ENCODE data around the gene FOXJ3. TPM values are rescaled to one million over a fixed set of nuclear protein-coding genes. Genes with fewer than 3 reads are reported as not detected.

Gene FOXJ3
- total and polyA plus RNA-seq, 2 of the 8 experiments (the other 6 are each of a cell fraction or from before 2014, with no cell fraction given) = 48.6 to 51.9 TPM

DNA sequence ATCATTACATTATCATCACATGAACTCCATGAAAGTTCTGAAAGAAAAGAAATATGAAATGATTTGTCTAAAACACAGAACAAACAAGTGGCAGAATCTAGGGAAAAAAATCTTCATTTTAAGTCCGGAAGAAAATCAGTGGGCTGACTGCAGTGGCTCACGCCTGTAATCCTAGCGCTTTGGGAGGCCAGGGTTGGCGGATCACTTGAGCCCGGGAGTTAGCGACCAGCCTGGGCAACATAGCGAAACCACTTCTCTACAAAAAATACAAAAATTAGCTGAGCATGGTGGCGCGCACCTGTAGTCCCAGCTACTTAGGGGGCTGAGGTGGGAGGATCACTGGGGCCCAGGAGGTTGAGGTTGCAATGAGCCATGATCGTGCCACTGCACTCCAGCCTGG is 4.8 kb downstream of the FOXJ3 start (continued):
- TF ChIP-seq, protein P1, sequence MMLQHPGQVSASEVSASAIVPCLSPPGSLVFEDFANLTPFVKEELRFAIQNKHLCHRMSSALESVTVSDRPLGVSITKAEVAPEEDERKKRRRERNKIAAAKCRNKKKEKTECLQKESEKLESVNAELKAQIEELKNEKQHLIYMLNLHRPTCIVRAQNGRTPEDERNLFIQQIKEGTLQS (IDR thresholded peaks at IDR 0.05; ENCODE audit: insufficient read depth, low read depth, low read length) = no peak
- no peak for TF ChIP-seq SUZ12 (IDR thresholded peaks at IDR 0.05; ENCODE audit: low read length)

Measured in H1 (cell line).